HG02870 (cell line): Measurements from ENCODE around the gene RASSF8.
A peak's percentile ranks its signal among the peaks of the same experiment; 100 is the strongest.
"Not testable (repeated sequence)": the region's sequence is repeated elsewhere in the genome, so short reads cannot be mapped to it uniquely, and the experiment has no call there.

Source experiments
- ATAC-seq: cut with Tn5 transposase; IDR thresholded peaks from one replicate; pipeline ENCODE4 v1.9.1; 2021; ENCODE audit warnings: mild to moderate bottlenecking, moderate library complexity; ENCODE audit not compliant: unreplicated experiment

RASSF8 gene

GRCh38 chr12:26055087-26055486 is 96.6 kb downstream of the RASSF8 start:
- ATAC-seq, result no peak

- ATAC-seq, result no peak
These were observed 97.9 kb downstream of the RASSF8 start for GRCh38 chr12:26056335-26056734.

GRCh38 chr12:26057271-26057670 is 98.8 kb downstream of the RASSF8 start:
- ATAC-seq, result not testable (repeated sequence)

- no peak for ATAC-seq
These were observed 99.8 kb downstream of the RASSF8 start for GRCh38 chr12:26058308-26058707.

GRCh38 chr12:26058818-26059217 is 100.3 kb downstream of the RASSF8 start:
- ATAC-seq, result no peak

GRCh38 chr12:26062006-26062405 is 103.5 kb downstream of the RASSF8 start:
- no peak for ATAC-seq

- ATAC-seq, result no peak
These were observed 104.1 kb downstream of the RASSF8 start for GRCh38 chr12:26062566-26062965.

- ATAC-seq, result no peak
These were observed 107.0 kb downstream of the RASSF8 start for GRCh38 chr12:26065451-26065850.

GRCh38 chr12:26068503-26068902 is 110.0 kb downstream of the RASSF8 start:
- no peak for ATAC-seq

- no peak for ATAC-seq
These were observed 111.3 kb downstream of the RASSF8 start for GRCh38 chr12:26069796-26070195.

- ATAC-seq, result no peak
These were observed 119.6 kb downstream of the RASSF8 start for GRCh38 chr12:26077915-26078702.

GRCh38 chr12:26080911-26081310 is 122.4 kb downstream of the RASSF8 start:
- ATAC-seq, result no peak

GRCh38 chr12:26086936-26087335 is 128.5 kb downstream of the RASSF8 start:
- no peak for ATAC-seq

- ATAC-seq, result peak; percentile 100
These were observed 130.5 kb downstream of the RASSF8 start for GRCh38 chr12:26088998-26089397.

GRCh38 chr12:26090836-26091510 is 132.5 kb downstream of the RASSF8 start:
- no peak for ATAC-seq

GRCh38 chr12:26091822-26092221 is 133.3 kb downstream of the RASSF8 start:
- no peak for ATAC-seq

GRCh38 chr12:26092346-26093105 is 134.0 kb downstream of the RASSF8 start:
- ATAC-seq, result no peak

GRCh38 chr12:26095186-26095585 is 136.7 kb downstream of the RASSF8 start:
- ATAC-seq, result no peak

- no peak for ATAC-seq
These were observed 137.6 kb downstream of the RASSF8 start for GRCh38 chr12:26096036-26096435.

GRCh38 chr12:26097046-26097878 is 138.8 kb downstream of the RASSF8 start:
- ATAC-seq, result peak; percentile 84
